ENCODE measurements around the gene FCHO2.

- TF ChIP-seq JUN (CRISPR knock-in tag; IDR thresholded peaks at IDR 0.05), result no peak
- no peak for TF ChIP-seq CTCF (IDR thresholded peaks at IDR 0.05)
- TF ChIP-seq FOXJ3 (CRISPR knock-in tag; IDR thresholded peaks at IDR 0.05; ENCODE audit: borderline replicate concordance), result no peak
- TF ChIP-seq ZNF396 (CRISPR knock-in tag; IDR thresholded peaks at IDR 0.05; ENCODE audit: borderline replicate concordance), result no peak
- no peak for TF ChIP-seq IRF2 (CRISPR knock-in tag; IDR thresholded peaks at IDR 0.05; ENCODE audit: borderline replicate concordance, low read depth)
- TF ChIP-seq MXD4 (CRISPR knock-in tag; IDR thresholded peaks at IDR 0.05; ENCODE audit: borderline replicate concordance), result no peak
- no peak for TF ChIP-seq E2F5 (CRISPR knock-in tag; IDR thresholded peaks at IDR 0.05)
- no peak for TF ChIP-seq STAT6 (CRISPR knock-in tag; conservative IDR thresholded peaks at IDR 0.05; ENCODE audit: low read depth)
These were observed 34.0 kb upstream of the FCHO2 start for GRCh38 chr5:72921886-72922285.
